ENCODE data around the gene B3GNT2.
"Not testable (repeated sequence)": the region's sequence is repeated elsewhere in the genome, so short reads cannot be mapped to it uniquely, and the experiment has no call there.

B3GNT2 gene

GRCh38 chr2:62238236-62238635 lies 42.3 kb downstream of the B3GNT2 start:
- no peak for DNase-seq (ENCODE audit: low spot score)

GRCh38 chr2:62240546-62240945 lies 44.6 kb downstream of the B3GNT2 start:
- DNase-seq (ENCODE audit: low spot score) = no peak

- DNase-seq (ENCODE audit: low spot score) = no peak
These were observed 48.1 kb downstream of the B3GNT2 start for GRCh38 chr2:62243983-62244382.

GRCh38 chr2:62248226-62248625 lies 52.3 kb downstream of the B3GNT2 start:
- DNase-seq (ENCODE audit: low spot score) = no peak

GRCh38 chr2:62250239-62250638 lies 54.3 kb downstream of the B3GNT2 start:
- no peak for DNase-seq (ENCODE audit: low spot score)

GRCh38 chr2:62254424-62255266 lies 58.7 kb downstream of the B3GNT2 start:
- no peak for DNase-seq (ENCODE audit: low spot score)

- no peak for DNase-seq (ENCODE audit: low spot score)
These were observed 61.6 kb downstream of the B3GNT2 start for GRCh38 chr2:62257466-62257865.

- DNase-seq (ENCODE audit: low spot score) = no peak
These were observed 67.3 kb downstream of the B3GNT2 start for GRCh38 chr2:62263076-62263715.

GRCh38 chr2:62264186-62264585 lies 68.3 kb downstream of the B3GNT2 start:
- no peak for DNase-seq (ENCODE audit: low spot score)

- DNase-seq (ENCODE audit: low spot score) = no peak
These were observed 69.2 kb downstream of the B3GNT2 start for GRCh38 chr2:62265106-62265505.

- no peak for DNase-seq (ENCODE audit: low spot score)
These were observed 70.6 kb downstream of the B3GNT2 start for GRCh38 chr2:62266433-62267038.

GRCh38 chr2:62267696-62268095 lies 71.8 kb downstream of the B3GNT2 start:
- no peak for DNase-seq (ENCODE audit: low spot score)

- DNase-seq (ENCODE audit: low spot score) = not testable (repeated sequence)
These were observed 72.8 kb downstream of the B3GNT2 start for GRCh38 chr2:62268681-62269188.

GRCh38 chr2:62270728-62271127 lies 74.8 kb downstream of the B3GNT2 start:
- no peak for DNase-seq (ENCODE audit: low spot score)
